Stimulated activated CD8-positive, alpha-beta memory T cell treated with anti-CD3 and anti-CD28 coated beads, Interleukin-7, amount 100 ng/mL, for 4 hours (primary cell): ENCODE data around the gene SMIM1.
A peak's percentile ranks its signal among the peaks of the same experiment; 100 is the strongest.
"Not testable (repeated sequence)": the region's sequence is repeated elsewhere in the genome, so short reads cannot be mapped to it uniquely, and the experiment has no call there.

ENCODE experiments used
- DNase-seq, 2 donors: peaks; one replicate each; pipeline ENCODE4 v3.0.0-alpha.2; 2020; ENCODE audit warnings: low read depth in 2 of 2

SMIM1 gene

DNA sequence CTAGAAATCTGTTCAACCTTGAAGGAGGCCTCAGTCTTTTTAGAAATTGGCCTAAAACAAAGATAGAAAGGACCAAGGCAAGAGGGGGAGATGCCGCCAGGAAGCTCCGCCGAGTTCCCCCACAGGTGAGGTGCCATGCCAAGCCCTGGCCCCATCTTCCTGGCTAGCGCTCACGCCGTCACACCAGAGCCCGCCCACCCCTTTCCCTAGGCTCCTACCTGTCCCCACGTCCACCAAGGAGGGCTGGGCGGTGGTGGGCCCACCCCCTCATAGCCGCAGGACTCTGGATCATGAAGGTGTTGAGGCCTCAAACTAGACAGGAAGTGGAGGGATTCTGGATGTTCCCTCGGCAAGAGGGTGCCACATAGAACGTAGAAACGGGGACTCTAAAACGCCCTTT is 35.8 kb upstream of the SMIM1 start:
- DNase-seq: no peak

DNA sequence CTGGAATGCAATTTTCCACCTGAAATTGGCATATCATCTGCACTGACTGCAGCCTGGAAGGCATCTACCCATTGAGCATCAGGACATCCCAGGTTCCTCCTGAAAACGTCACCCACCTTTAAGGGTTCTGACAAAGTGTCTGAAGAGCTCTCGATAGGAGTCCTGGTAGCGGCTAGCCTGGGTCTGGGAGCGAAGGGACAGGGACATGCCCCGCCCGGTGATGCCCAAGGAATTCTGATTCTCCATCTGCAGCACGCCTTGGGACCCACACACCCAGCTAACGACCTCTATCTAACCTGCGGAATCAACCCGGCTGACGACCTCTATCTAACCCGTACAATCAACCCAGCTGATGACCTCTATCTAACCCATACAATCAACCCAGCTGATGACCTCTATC is 33.6 kb upstream of the SMIM1 start:
- DNase-seq: no peak

DNA sequence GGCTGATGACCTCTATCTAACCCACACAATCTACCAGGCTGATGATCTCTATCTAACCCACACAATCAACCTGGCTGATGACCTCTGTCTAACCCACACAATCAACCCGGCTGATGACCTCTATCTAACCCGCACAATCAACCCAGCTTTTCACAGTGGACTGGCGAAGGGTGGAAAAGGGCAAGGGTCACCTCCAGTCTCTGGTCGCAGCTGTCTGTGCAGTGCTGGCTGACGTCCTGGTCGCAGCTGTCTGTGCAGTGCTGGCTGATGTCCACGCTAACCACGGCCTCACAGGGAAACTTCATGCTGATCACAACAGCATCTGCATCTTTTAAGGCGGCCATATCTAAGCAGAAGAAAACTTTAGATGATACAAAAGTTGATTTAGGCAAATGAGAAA is 32.5 kb upstream of the SMIM1 start:
- DNase-seq: no peak

DNA sequence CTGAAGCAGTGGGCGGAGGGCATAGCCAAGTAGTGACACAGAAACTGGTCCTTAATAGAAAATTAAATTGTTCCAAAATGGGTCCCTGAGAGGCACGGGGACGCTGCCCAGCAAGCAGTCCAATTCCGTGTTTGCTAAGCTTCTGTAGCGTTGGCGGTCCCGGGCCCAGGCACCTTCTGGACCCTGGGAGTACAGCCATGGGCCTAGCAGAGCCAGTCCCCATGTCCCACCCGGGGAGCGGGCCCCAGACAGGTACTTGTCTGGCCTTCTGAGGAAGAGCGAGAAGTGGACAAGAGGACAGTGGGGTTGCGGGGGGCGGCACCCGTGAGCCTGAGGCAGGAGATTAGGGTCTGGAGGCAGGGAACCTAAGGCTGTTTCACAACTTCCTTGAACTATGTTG is 31.8 kb upstream of the SMIM1 start:
- no peak for DNase-seq

DNA sequence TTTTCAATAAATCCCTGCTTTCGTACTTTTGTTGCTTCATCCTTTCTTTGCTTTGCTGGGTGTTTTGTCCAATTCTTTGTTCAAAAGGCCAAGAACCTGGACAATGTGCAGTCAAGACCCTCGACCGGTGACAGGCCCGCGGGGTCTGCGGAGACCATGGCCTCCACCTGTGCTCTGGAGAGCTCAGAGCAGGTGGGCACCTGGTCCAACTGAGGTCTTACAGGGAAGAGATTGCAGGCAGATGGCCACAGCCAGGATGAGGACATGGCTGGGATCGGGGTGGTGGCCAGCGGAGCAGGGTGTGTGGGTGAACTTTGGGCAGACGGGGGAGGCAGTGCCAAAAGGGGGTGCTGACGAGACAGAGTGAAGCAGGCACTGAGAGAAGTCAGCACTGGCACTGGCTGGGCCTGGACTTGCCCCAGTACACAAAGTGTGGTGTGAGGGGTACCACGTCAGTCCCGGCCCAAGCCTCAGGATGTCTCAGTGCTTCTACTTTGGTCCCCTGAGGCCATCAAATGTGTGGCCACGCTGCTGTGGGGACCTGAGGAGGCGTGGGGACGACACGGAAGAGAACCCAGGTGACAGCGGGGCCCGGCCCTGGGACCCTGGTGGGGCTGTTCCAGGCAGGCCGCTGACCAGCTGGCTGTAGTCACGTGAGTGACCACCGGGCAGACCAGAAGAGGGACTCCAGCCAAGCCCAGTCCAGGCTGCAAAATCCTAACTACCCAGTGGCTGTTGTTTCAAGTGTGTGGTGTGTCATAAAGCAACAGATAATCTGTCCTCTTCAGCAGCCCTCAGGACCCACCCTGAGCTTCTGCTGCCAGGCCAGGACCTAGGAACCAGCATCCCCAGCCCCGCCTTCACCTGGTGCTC is 30.7 kb upstream of the SMIM1 start:
- no peak for DNase-seq

DNA sequence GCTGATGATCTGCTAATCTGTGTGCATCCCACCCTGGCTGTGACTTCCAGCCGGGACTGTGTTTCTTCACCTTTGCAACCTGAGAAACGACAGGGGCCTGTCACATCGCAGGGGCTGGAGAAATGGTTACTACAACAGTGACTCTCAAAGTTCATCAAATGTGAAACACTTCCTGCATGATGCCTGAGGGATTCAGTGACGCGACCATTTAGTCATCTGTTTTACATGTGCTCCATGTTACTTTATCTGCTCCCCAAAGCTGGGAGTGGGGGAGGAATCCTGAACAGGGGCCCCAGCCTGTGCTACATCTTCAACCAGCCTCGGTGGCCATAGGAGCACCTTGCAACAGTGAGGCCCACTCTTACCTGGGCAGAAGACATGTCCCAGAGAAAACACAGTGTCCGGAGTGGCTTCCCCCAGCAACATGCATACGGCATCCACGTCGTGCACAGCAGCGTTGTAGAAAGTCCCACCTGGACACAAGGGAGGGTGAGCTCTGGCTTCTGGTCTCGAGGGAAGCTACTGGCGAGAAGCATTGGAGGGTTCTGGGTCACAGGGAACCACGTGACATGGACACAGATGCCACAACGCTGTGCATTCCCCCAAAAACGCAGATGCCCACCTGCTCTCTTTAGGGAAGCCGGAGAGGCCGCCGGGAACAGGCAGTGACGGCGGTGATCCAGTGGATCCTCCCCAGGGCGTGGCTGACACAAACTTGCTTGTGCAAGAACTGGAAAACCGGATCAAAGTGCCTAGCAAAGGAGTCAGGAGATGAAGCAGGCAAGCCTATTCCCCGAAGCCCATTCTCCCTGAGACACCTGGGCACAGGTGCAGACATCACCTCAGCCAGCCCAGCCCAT is 29.9 kb upstream of the SMIM1 start:
- DNase-seq: no peak

DNA sequence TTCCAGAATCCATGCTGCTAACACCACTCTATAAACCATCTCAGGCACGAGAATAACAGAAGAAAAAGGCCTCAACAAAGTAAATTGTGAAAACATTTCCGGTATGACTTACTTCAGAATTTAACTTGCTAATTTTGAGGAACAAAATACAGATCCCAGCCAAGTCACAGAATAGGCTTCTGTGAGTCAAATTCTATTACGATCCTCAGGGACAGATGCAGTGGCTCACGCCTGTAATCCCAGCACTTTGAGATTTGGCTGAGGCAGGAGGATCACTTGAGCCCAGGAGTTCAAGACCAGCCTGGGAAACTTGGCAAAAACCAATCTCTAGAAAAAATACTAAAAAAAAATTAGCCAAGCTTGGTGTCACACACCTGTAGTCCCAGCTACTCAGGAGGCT is 29.1 kb upstream of the SMIM1 start:
- DNase-seq: no peak

DNA sequence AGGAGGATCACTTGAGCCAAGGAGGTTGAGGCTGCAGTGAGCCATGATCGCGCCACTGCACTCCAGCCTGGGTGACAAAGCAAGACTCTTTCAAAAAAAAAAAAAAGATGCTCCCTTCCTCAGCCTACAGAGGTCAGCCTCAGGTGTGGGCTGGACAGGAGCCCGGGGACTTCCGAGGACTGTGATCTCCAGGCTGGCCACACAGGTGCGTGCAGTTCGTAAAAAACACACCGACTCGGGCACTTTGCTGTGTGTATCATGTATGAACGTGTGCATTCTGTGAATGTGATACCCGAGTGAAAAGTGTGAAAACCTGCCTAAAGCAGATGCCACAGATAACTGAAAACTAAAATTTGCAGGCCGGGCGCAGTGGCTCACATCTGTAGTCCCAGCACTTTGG is 28.7 kb upstream of the SMIM1 start:
- no peak for DNase-seq

DNA sequence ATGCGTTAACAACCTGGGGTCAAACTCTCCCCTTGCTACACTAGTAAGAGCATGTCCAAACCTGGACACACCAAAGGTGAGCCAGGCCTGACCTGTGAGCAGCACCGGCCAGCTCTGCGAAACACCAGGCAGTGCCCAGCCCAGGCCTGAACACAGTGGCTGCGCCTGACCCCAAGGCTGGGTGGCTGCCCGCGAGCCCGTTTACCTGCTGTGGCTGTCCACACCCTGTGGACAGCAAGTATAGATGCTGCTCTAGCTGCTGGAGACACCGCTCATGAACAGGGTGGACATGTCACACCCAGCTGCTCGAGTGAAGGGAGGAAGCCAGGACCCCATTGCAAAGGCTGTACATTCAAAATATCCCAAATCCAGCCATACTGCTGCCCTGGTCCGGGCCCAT is 27.9 kb upstream of the SMIM1 start:
- DNase-seq: no peak

DNA sequence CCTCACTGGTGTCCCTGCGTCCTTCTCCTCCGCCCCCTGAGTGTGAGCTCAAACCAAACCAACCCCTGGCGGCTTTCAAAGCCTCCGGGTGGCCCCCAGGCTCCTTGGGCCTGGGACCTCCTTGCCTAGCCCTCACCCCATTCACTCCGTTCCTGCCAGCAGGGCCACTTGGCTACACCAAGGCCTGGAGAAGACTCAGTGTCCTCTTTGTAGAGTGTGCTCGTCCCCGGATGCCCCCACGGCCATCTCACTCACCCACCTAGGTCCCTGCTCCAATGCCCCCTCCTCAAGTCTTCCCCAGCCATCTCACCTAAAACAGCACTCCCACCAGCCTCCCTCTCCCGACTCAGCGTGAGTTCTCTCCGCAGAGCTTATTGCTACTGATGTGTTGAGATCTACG is 27.5 kb upstream of the SMIM1 start:
- no peak for DNase-seq

DNA sequence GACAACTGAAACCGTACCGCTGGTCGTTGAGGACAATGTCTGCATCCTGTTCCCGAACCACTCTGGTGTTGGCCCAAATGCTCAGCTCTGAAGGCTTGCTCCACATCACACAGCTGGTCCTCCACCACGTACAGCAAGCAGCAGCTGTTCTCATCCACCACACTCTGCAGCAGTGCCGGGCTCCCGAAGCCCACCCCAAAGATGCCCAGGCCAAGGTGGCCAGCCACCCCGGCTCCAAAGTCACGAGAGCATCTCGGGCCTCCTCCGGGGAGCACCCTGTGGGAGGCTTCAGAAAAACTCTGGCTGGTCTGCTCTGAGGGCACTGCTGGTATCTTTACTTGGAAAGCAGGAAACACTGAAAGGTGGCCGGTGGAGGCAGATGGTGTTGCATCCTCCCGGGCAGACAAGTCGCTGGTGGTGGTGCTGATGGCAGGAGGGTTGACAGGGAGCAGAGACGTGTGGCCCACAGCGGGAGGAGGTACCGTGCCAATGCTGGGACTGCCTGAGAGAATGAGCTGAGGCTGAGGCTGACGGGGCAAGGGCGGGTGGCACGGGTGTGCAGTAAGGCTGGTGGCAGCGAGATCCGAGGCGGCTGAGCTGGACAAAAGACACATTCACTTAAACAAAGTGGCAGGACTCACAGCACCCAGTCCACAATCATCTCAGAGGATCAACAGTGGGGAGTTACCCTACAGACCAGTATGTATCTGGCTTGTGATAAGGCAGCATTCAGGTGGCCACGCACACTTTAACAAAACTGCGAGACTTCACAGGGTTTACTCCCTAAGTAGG is 26.8 kb upstream of the SMIM1 start:
- no peak for DNase-seq

DNA sequence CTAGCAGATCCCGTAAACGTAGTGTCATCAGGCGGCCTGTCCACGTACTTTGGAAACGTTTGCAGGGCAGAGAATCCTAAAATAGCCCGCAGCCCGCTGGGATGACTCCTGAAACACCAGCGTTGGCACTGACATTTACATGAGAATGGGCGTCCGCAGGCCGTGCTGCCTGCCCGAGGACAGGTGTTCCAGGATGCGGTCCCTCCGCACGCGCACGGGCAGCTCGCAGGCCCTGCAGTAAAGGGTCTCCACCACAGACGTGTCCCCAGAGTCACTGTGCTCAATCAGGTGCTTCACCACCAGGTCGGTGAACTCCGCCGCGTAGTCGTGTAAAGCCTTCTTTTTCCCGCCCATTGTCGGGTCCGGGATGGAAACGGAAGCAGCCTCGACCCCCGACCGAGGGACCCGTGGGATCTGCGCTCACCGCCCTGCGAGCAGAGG is 26.1 kb upstream of the SMIM1 start:
- DNase-seq: no peak

DNA sequence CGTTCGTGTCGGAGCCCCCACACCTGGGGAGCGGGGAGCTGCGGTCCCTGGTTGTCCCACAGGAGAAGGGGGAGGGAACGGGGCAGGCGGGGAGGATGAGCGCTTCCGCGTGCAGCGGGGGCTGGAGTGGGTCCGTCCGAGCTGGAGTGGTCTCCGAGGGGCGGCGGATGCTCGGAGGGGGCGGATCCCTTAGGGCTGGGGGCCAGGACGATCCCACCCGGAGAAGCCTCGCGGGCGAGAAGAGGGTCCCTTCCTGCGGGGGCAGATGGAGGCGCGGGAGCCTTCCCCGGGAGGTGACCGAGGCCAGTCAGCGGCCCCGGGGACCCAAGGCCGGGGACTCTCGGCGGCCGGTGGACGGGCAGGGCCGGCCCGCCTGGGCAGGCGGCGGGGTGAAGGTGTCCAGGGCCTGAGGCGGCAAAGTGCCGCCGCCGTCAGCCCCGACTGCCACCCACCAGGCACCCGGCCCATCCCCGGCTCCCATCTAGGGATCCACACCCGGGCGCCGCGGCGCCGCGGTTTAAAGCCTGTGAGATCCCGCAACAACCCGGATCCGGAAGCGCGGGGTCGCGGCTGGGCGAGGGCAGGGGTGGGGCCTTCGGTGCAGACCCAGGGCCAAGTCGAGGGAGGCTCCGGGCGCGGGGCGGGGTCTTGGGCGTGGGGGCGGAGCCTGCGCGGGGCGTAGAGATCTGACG is 25.6 kb upstream of the SMIM1 start:
- peak; percentile 64 to 81 for DNase-seq

DNA sequence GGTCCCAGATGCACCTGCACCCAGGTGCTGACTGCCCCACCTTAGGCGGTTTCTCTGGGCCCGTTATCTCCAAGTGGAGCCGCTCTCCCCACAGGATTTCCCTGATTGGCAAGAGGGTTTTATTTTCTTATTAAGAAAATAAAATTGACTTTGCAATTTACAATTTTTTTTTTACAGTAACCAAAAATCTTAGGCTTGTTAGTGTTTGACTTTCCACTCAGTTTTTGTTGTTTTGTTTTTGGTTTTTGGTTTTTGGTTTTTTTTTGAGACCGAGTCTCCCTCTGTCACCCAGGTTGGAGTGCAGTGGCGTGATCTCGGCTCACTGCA is 25.1 kb upstream of the SMIM1 start:
- no peak for DNase-seq

DNA sequence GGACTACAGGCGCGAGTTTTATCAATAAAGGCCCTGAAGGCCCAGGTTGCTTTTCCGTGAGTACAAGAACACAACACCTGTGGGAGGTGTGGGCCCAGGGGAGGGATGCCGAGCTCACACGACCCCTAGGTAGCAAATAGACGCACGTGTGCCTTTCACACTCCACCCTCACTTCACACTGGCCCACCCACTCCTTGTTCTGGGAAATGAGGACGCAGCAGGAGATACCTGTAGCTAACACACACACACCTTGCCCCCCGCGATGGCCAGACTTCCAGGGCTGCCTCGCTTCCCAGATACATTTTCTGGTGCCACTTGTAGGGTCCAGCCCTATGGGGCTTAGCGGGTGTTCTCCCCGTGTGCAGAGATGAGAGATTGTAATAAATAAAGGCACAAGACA is 24.6 kb upstream of the SMIM1 start:
- DNase-seq: no peak

DNA sequence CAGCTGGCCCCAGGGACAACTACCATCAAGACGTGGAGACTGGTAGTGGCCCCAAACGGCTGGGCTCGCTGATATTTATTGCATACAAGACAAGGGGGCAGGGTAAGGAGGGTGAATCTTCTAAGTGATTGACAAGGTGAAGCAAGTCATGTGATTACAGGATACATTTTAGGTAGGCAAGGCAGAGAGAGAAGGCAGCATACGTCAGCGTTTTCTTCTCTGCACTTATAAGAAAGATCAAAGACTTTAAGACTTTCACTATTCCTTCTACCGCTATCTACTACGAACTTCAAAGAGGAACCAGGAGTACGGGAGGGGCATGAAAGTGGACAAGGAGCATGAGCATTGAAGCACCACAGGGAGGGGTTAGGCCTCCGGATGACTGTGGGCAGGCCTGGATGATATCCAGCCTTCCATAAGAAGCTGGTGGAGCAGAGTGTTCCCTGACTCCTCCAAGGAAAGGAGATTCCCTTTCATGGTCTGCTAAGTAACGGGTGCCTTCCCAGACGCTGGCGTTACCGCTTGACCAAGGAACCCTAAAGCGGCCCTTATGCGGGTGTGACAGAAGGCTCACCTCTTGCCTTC is 24.1 kb upstream of the SMIM1 start:
- not testable (repeated sequence) for DNase-seq

DNA sequence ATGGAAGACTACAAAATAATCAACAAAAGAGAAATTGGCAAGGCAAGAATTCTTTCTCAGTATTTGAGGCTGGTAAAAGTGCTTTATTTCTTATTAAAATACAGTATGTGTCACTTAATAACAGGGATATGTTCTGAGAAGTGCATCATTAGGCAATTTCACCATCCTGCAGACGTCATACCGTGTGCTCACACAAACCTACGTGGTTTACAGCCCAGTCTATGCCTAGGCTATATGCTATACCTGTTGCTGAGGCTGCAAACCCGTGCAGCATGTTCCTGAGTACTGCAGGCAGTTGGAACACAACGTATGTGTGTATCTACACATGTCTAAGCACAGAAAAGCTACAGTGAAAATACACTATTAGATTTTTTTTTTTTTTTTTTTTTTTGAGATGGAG is 23.0 kb upstream of the SMIM1 start:
- DNase-seq: no peak

DNA sequence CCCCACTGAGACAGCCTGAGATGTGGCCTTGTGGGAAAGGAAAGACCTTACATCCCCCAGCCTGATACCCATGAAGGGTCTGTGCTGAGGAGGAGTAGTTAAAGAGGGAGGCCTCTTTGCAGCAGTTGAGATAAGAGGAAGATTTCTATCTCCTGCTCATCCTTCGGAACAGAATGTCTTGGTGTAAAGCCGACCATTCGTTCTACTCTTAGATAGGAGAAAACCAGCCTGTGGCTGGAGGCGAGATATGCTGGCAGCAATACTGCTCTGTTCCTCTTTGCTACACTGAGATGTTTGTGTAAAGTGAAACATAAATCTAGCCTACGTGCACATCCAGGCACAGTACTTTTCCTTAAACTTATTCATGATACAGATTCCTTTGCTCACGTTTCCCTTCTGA is 21.8 kb upstream of the SMIM1 start:
- no peak for DNase-seq

DNA sequence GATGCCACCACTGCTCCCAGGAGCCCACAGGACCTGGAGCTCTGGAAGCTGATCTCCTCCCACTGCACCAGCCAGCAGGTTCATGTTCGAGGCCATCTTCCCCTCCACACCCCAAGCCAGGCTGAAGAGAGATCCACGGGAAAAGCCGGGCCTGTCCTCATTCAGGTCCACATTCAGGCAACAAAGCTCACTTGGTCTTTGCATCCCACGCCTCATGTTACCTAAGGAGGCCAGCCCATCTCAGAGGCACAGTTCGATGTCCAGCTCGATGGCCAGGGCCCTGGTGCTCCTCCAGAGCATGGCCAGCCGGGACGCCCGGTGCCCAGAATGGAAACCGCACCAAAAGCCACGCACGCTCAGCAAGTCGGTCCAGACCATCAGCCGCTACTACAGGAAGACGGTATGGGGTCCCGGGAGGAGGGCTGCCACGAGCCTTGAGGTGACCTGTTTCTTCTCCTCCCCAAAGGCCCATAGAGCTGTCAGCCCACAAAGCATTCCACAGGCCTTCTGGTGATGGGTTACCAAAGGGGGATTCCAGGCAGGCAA is 20.1 kb upstream of the SMIM1 start, which contains the start of gene CCDC27:
CCDC27 (plus strand) TSS at position 51 of the 546 bp plus-strand sequence; CDS start at position 83, 32 bp downstream.
- no peak for DNase-seq

DNA sequence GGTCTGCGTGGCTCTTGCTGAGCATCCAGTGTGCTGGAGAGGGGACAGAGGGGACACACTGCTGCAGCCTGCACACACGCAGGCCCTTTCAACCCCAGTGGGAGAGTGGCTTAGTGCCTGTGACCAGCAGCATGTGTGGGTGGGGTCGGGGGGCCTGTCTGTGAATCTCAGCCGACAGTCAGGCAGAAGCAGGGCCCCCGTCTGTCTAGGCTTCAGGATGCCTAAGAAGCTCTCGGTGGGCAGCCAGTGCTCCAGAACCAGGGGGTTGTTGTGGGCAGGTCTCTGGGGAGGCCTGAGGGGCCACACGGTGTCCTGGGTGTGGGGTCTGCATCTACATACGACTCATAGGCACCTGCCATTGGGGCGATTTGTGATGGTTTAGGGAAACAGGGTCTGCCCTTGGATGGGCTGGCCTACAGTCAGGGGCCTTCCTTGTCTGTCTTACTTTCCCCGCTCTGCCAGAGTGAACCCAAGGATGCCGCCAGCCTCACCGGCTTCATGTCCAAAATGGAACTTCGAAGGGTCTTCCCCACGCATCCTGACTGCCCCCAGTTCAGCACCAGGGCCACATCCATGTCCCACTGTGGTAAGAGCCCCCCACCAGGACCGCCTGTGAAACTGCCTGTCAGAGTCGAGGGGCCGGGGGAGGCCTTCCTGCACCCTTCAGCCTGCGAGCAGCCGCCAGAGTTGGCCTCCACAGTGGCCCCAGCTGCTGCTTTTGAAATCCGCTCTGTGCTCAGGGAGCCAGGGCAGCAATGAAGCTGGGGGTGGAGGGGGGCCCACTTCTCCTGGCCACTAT is 18.7 kb upstream of the SMIM1 start:
- DNase-seq: no peak
